ENCODE data around the gene BRAF. TPM values are rescaled to one million over a fixed set of nuclear protein-coding genes. Genes with fewer than 3 reads are reported as not detected.
"Not testable (repeated sequence)": the region's sequence is repeated elsewhere in the genome, so short reads cannot be mapped to it uniquely, and the experiment has no call there.

Gene BRAF
- total and polyA plus RNA-seq, 2 donors, result 8.4 to 98.2 TPM

DNA sequence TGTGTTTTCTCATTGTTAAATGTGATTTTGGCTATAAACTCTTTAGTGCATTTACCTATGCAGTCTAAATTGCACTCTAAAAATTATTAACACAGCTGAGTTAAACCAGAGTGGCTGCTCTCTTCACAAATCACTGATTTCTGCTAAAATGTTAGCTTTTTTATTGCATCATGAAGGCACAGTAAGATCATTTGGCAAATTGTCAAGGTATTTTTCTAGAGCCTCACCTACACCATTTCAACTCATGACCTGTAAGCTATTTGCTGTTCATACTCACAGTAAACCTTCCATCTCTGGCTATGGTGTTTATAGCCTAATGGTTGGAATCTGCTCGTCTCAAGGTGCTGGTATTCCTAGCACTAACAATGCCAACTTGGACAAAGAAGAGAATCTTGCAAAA is 202.5 kb downstream of the BRAF start:
- no peaks in the 10 kb centered on the region for H3K36me3 ChIP-seq (ENCODE audit: insufficient read depth)
- no peak overlapping the region for H3K27ac ChIP-seq (ENCODE audit: low read depth)
- H3K4me3 ChIP-seq (ENCODE audit: low read depth, low read length), result no peak overlapping the region
- H3K4me1 ChIP-seq (ENCODE audit: insufficient read depth), result no peaks in the 10 kb centered on the region
- WGBS, result 83% methylated on average over 1 of the region's 1 CpG
- DNase-seq (ENCODE audit: extremely low spot score), result no peak

DNA sequence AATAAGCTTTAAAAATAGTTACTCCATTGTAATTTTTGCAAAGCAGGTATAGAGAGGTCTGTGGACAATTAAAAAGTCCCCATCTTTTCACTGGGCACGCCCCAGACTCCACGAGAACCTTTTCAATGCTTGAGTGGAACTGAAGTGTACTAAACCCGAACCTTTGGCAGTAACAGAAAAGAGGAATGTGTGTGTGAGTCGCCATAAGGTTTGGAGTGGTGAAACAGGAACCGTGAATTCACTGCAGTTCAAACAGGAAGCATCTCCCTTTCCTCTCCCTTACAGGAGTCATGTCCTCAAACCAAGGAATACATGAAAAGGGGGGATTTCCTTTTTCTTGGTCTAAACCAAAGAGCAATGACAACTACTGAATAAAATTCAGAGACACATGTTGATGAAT is 205.0 kb downstream of the BRAF start:
- H3K27ac ChIP-seq (ENCODE audit: low read depth), result no peak overlapping the region
- H3K36me3 ChIP-seq (ENCODE audit: insufficient read depth), result no peaks in the 10 kb centered on the region
- no peak overlapping the region for H3K4me3 ChIP-seq (ENCODE audit: low read depth, low read length)
- WGBS, result 68% methylated on average over 5 of the region's 5 CpGs
- no peaks in the 10 kb centered on the region for H3K4me1 ChIP-seq (ENCODE audit: insufficient read depth)
- no peak for DNase-seq (ENCODE audit: extremely low spot score)

DNA sequence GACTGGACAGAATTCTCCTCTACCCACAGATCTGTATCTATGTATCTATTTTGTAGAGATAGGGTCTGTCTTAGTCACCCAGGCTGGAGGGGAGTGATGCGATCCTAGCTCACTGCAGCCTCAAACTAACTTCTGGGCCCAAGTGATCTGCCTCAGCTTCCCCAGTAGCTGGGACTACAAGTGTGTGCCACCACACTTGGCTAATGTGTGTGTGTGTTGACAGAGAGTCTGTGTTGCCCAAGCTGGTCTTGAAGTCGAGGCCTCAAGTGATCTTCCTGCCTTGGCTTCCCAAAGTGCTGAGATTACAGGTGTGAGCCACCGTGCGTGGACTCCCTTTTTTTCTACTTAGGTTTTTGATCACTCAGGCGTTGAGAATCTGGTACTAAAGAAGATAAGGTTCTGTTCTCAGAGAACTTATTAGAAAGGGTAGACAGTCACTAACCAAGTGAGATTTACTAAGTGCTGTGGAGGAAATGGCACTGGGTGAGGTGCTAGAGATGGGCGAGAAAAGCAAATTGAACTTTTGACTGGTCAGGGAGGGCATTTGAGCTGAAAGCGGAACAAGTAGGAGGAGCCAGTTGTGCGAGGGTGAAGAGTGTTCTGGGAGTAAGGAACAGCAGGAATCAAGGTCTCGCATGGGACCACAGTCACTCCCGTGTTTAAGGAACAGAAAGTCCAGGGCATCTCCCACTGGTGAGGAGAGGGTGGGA is 210.2 kb downstream of the BRAF start:
- no peak overlapping the region for H3K4me3 ChIP-seq (ENCODE audit: low read depth, low read length)
- no peak for DNase-seq (ENCODE audit: extremely low spot score)
- WGBS, result 94% methylated on average over 10 of the region's 10 CpGs
- no peak overlapping the region for H3K27ac ChIP-seq (ENCODE audit: low read depth)
- no peaks in the 10 kb centered on the region for H3K4me1 ChIP-seq (ENCODE audit: insufficient read depth)
- no peaks in the 10 kb centered on the region for H3K36me3 ChIP-seq (ENCODE audit: insufficient read depth)

DNA sequence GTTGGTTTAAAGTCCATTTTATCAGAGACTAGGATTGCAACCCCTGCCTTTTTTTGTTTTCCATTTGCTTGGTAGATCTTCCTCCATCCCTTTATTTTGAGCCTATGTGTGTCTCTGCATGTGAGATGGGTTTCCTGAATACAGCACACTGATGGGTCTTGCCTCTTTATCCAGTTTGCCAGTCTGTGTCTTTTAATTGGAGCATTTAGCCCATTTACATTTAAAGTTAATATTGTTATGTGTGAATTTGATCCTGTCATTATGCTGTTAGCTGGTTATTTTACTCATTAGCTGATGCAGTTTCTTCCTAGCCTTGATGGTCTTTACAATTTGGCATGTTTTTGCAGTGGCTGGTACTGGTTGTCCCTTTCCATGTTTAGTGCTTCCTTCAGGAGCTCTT is 212.3 kb downstream of the BRAF start:
- not testable (repeated sequence) for H3K4me3 ChIP-seq (ENCODE audit: low read depth, low read length); DNase-seq (ENCODE audit: extremely low spot score); H3K36me3 ChIP-seq (ENCODE audit: insufficient read depth); H3K27ac ChIP-seq (ENCODE audit: low read depth); H3K4me1 ChIP-seq (ENCODE audit: insufficient read depth)

DNA sequence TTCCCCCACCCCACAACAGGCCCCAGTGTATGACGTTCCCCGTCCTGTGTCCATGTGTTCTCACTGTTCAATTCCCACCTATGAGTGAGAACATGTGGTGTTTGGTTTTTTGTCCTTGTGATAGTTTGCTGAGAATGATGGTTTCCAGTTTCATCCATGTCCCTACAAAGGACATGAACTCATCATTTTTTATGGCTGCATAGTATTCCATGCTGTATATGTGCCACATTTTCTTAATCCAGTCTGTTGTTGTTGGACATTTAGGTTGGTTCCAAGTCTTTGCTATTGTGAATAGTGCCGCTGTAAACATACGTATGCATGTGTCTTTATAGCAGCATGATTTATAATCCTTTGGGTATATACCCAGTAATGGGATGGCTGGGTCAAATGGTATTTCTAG is 216.0 kb downstream of the BRAF start:
- H3K27ac ChIP-seq (ENCODE audit: low read depth); H3K4me3 ChIP-seq (ENCODE audit: low read depth, low read length); DNase-seq (ENCODE audit: extremely low spot score); H3K36me3 ChIP-seq (ENCODE audit: insufficient read depth); H3K4me1 ChIP-seq (ENCODE audit: insufficient read depth): not testable (repeated sequence)
- WGBS, result 94% methylated on average over 4 of the region's 4 CpGs

DNA sequence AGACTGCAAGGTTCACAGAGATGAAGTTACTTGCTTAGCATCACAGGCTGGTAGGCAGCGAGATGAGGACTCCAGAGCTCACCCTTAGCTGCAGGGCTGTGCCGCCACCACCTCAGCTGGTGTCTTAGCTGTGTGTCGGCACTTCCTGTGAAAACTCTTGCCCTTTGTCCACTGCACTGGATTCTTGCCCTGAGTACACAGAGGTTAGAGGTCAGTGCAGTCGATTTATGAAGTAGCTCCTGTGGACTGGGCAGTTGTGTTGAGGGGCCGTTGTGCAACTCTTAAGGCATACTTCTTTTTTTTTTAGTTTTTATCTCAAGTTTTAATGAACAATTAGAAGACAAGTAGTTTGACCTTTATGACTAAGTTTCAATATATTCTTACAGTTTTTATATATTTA is 217.6 kb downstream of the BRAF start:
- H3K27ac ChIP-seq (ENCODE audit: low read depth), result no peak overlapping the region
- no peaks in the 10 kb centered on the region for H3K4me1 ChIP-seq (ENCODE audit: insufficient read depth)
- DNase-seq (ENCODE audit: extremely low spot score), result no peak
- no peaks in the 10 kb centered on the region for H3K36me3 ChIP-seq (ENCODE audit: insufficient read depth)
- no peak overlapping the region for H3K4me3 ChIP-seq (ENCODE audit: low read depth, low read length)
- 86% methylated on average over 5 of the region's 5 CpGs for WGBS

DNA sequence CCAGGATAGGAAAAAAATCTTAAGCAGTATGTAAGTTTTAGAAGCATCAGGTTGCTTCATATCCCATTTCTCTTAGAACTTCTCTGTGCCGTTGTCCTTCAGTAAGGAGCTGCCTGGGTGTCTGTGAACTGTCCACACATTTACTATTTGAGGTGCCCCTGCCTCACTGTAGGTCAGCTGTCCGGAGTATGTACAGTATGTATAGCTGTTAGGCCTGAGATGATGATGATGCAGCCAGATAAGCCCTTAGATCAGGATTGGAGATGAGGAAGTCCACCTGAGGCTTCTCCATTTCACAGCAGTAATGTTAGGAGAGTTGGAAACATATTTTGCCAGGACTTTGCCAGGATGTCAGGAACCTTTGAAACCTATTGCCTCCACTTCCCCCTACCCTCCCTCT is 220.5 kb downstream of the BRAF start:
- no peaks in the 10 kb centered on the region for H3K36me3 ChIP-seq (ENCODE audit: insufficient read depth)
- no peak overlapping the region for H3K4me3 ChIP-seq (ENCODE audit: low read depth, low read length)
- no peak for DNase-seq (ENCODE audit: extremely low spot score)
- WGBS, result 88% methylated on average over 2 of the region's 2 CpGs
- no peaks in the 10 kb centered on the region for H3K4me1 ChIP-seq (ENCODE audit: insufficient read depth)
- H3K27ac ChIP-seq (ENCODE audit: low read depth), result no peak overlapping the region

DNA sequence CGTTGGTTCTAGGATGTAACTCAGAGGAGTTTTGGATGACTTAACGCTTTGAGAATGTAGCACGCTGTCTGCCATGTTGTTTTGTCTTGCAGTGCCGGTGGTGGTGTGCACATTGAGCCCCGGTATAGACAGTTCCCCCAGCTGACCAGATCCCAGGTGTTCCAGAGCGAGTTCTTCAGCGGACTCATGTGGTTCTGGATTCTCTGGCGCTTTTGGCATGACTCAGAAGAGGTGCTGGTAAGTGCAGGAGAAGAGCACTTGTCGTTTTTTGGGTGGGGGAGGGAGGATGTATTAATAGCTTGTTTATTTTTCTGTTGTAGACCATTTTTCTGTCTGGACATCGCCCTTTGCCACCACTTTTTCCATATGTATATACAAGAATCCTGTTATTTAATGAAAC is 222.0 kb downstream of the BRAF start:
- H3K4me1 ChIP-seq (ENCODE audit: insufficient read depth), result no peaks in the 10 kb centered on the region
- DNase-seq (ENCODE audit: extremely low spot score), result no peak
- H3K4me3 ChIP-seq (ENCODE audit: low read depth, low read length), result no peak overlapping the region
- H3K27ac ChIP-seq (ENCODE audit: low read depth), result no peak overlapping the region
- no peaks in the 10 kb centered on the region for H3K36me3 ChIP-seq (ENCODE audit: insufficient read depth)
- 90% methylated on average over 10 of the region's 10 CpGs for WGBS

DNA sequence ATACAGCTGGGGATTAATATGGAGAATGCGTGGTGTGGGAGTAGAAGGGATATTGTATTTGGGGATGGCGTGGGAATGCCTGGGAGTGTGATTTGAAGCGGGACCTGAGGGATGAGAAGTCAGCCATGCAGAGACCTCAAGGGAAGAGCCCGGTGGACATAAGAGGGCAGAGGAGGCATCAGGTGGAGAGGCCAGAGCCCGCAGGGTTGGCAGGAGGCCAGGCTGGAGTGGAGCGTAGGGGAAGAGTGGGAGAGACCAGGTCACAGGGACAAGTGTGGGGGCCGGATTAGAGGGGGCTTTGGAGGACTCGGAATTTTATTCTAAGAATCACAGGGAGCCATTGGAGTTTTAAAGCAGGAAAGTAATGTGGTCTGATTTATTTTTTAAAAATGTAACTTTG is 226.3 kb downstream of the BRAF start:
- H3K4me1 ChIP-seq (ENCODE audit: insufficient read depth), result no peaks in the 10 kb centered on the region
- WGBS, result 82% methylated on average over 8 of the region's 8 CpGs
- H3K36me3 ChIP-seq (ENCODE audit: insufficient read depth), result no peaks in the 10 kb centered on the region
- DNase-seq (ENCODE audit: extremely low spot score), result no peak
- no peak overlapping the region for H3K27ac ChIP-seq (ENCODE audit: low read depth)
- H3K4me3 ChIP-seq (ENCODE audit: low read depth, low read length), result no peak overlapping the region

DNA sequence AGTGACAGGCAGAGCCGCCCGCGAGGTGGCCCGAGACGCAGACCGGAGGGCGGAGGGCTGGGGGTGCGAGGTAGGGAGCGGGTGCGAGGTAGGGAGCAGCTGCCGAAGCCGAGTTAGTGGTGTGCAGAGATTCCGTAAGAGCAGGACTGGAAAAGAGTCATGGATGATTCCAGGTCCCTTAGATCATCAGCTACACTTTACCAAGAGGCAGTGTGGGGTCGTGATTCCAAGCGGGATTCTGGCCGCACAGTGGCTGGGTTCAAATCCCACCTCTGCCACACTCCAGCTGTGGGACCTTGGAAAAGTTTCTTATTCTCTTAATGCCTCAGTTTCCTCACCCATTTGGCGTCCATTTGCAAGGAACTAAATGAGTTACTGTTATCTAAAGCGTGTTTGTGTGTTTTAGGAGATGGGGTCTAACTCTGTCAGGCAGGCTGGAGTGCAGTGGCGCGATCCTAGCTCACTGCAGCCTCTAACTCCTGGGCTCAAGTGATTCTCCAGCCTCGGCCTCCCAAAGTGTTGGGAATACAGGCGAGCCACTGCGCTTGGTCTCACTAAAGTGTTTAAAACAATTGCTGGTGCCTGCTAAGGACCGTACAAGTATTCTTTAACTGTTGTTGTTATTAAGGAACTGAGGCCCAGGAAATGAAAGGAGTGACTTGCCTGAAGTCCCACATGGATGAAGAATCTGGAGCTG is 227.1 kb downstream of the BRAF start:
- peak overlapping the region; percentile 82 for H3K4me3 ChIP-seq (ENCODE audit: low read depth, low read length)
- WGBS, result 27% methylated on average over 24 of the region's 24 CpGs
- no peak for DNase-seq (ENCODE audit: extremely low spot score)
- peak overlapping the region; percentile 80 for H3K27ac ChIP-seq (ENCODE audit: low read depth)
- H3K4me1 ChIP-seq (ENCODE audit: insufficient read depth), result no peaks in the 10 kb centered on the region
- H3K36me3 ChIP-seq (ENCODE audit: insufficient read depth), result no peaks in the 10 kb centered on the region

DNA sequence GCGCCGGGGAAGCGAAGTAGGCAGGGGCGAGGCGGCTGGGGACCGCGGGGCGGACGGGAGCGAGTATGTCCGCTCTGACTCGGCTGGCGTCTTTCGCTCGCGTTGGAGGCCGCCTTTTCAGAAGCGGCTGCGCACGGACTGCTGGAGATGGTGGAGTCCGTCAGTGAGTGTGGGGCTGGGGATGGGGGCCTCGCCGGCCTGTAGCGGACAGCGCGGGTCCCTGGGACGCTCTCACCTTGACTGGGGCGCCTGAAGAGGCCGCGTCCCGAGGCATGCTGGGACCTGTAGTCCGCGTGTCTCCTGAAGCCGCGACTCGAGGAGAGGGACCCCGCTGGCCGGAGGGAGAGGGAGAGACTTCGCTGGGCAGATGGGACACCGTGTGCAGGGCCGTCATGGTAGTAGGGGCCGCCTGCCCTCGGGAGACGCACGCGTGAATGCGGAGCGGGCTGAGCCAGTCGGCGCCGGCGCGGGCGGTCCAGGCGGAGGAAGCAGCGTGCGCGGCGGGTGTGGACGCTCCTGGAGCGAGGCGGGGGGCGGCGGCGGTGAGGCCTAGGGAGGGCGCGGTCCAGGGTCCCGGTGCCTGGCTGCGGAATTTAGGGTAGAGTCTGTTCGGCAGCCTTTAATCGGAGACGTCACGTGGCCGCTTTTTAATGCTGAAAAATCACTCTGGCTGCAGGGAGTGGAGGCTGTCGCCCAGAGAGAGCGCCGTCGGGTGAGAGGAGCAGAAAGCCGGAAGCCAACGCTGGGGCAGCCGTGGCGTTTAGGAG is 227.9 kb downstream of the BRAF start, which contains the start of gene NDUFB2:
NDUFB2 (plus strand) TSS at position 29 of the 767 bp plus-strand sequence; CDS start at position 66, 37 bp downstream.
- H3K4me1 ChIP-seq (ENCODE audit: insufficient read depth), result no peaks in the 10 kb centered on the region
- H3K36me3 ChIP-seq (ENCODE audit: insufficient read depth), result no peaks in the 10 kb centered on the region
- peak; percentile 77 for DNase-seq (ENCODE audit: extremely low spot score)
- under 1% methylated on average over 82 of the region's 82 CpGs for WGBS
- peak within 1 kb of the TSS; percentile 80 for H3K27ac ChIP-seq (ENCODE audit: low read depth)
- H3K4me3 ChIP-seq (ENCODE audit: low read depth, low read length), result peak within 1 kb of the TSS; percentile 82

DNA sequence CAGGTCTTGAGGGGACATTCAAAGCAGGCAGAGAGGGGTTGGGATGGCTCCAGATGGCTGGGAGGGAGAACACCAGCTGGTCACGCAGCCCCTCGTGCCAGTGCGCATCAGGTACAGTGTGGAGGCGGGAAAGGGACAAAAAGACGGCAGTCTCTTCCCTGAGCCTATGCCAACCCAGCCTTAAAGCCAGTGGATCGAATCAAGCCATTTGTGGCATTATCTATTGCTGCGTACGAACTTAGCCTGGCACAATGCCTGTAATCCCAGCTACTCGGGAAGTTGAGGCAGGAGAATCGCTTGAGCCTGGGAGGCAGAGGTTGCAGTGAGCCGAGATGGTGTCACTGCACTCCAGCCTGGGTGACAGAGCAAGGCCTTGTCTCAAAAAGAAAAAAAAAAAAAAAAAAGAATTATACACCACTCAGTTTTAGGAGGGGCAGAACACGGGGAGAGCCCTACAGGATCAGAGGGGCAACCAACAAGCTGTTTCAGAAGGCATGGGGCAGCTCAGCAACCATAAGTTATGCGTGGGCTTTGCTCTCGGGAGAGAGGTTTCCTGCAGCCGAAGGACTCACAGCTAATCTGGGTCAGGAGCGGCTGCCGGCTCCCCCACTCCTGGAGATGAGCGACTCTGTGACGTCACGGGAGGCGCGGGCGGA is 228.6 kb downstream of the BRAF start:
- DNase-seq (ENCODE audit: extremely low spot score), result peak; percentile 87
- Histone ChIP-seq H3K4me1 (ENCODE audit: insufficient read depth) (no peaks in the 10 kb centered on the region), H3K36me3 (ENCODE audit: insufficient read depth) (no peaks in the 10 kb centered on the region), H3K27ac (ENCODE audit: low read depth) (peak overlapping the region; percentile 80), H3K4me3 (ENCODE audit: low read depth, low read length) (peak overlapping the region; percentile 82)
- WGBS, result 17% methylated on average over 23 of the region's 23 CpGs

DNA sequence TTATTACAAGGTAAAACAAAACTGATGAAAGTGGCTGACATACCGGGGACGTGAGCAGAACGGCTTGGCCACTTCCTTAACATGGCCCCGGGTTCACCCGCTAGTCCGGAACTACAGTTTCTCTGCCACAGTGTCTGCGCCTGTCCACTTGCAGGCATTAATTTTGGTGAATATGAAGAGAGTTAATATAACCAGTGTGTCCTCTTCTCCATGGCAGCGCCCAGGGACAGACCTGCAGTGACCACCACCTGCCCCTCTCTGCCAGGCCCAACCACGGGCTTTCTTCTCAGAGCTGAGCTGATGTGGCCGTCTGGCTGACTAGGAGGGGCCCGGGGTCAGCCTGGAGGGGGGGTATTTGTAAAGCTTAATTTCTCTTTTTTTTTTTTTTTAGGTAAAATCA is 229.3 kb downstream of the BRAF start:
- no peaks in the 10 kb centered on the region for H3K4me1 ChIP-seq (ENCODE audit: insufficient read depth)
- no peak overlapping the region for H3K27ac ChIP-seq (ENCODE audit: low read depth)
- no peak for DNase-seq (ENCODE audit: extremely low spot score)
- WGBS, result 94% methylated on average over 11 of the region's 11 CpGs
- H3K36me3 ChIP-seq (ENCODE audit: insufficient read depth), result no peaks in the 10 kb centered on the region
- H3K4me3 ChIP-seq (ENCODE audit: low read depth, low read length), result no peak overlapping the region

Data from urinary bladder (tissue), 4 donors.